HG03280 (cell line): Measurements from ENCODE around the gene SDE2.
"Not testable (repeated sequence)": the region's sequence is repeated elsewhere in the genome, so short reads cannot be mapped to it uniquely, and the experiment has no call there.

ENCODE experiments used
- ATAC-seq: cut with Tn5 transposase; IDR thresholded peaks from one replicate; pipeline ENCODE4 v1.9.1; 2021; ENCODE audit warnings: mild to moderate bottlenecking, moderate library complexity; ENCODE audit not compliant: unreplicated experiment

Gene SDE2

DNA sequence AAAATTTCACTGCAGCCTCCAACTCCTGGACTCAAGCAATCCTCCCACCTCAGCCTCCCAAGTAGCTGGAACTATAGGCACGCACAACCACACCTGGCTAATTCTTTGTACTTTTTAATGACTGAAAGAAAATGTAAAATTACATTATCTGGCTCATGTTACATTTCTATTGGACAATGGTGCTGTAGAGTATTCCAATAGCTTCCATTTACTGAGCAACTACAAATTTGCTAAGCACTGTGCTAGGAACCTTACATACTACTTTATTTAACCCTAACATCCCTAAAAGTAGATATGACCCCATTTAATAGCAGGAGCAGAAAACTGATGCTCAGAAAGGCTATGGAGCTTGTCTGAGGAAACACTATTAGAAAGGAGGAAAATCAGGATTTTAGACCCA is 19.7 kb downstream of the SDE2 start:
- ATAC-seq, result no peak

DNA sequence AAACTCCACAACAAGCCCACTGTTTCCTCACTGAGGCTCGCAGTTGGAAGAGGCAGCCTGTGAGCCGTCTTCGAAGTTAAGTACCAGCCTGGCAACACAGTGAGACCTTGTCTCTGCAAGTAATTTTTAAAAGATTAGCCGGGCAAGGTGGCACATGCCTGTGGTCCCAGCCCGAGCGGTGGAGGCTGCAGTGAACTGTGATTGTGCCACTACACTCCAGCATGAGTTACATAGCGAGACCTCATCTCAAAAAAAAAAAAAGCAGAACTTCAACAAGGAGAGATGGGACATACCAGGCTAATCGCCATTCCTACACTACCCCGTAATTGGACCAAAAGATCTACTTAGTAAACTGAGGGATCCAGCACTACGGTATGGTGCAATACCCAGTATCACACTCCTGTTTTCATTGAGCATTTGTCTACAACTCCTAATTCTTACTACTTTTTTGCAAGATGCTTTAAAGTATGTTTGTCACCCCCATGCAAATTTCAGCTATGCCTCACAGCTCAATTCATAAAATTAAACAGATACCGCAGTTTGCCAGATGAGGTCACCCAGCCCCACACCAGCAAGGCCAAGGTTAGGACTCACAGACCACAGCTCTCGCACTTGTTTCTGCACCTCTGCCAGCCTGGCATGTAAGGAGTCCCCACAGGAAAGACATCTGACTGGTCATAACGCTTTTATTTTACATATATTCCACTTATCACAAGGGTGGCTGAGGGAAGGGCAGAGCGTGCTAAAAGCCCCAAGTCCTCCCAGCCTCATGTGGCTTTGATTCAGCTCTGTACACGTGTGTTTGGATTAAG is 21.0 kb downstream of the SDE2 start:
- peak; percentile 46 for ATAC-seq

DNA sequence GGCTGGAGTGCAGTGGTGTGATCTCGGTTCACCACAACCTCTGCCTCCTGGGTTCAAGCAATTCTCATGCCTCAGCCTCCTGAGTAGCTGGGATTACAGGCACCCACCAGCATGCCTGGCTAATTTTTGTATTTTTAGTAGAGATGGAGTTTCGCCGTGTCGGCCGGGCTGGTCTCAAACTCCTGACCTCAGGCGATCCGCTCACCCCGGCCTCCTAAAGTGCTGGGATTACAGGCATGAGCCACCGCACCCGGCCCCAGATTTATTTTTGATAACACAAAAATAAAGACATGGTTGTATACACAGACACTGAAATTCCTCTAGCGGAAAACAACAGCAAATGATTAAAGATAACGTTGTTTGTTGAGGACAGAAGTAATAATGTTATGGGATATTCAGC is 24.0 kb downstream of the SDE2 start:
- ATAC-seq, result not testable (repeated sequence)

DNA sequence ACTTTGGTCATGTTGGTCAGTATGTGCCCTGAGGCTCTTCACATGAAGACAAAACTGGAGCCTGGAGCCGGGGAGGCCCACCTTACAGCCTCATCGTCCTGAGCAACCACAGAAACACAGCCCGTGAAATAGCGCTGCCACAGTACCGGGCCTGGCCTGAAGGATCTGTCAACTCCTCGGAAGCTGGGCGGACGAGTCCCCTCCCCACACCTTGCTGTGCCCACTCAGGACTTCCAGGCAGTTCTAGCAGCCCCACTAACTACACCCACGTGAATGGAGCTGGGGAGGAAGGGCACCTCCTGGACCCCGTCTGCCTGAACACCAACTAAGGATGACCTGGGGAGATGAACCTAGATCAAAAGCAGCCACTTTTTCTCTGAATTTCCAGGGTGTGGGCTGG is 24.7 kb downstream of the SDE2 start:
- ATAC-seq, result no peak

DNA sequence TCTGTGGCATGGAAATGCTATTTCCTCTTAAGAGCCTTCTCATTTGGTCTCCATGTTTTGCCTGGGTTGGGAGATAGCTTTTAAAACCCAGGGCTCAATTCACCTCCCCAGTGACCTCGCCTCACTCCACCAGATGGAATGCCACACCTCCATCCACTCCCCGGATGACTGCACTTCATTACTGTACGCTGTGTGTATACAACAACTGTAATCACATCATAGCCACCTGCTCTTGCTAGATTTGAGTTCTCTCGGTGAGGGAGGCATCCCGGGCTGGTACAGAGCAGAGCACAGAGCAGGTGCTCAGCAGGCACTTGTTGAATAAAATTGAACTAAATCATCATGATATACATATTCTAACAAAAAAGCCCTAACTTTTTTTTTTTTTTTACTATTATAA is 26.0 kb downstream of the SDE2 start:
- no peak for ATAC-seq

DNA sequence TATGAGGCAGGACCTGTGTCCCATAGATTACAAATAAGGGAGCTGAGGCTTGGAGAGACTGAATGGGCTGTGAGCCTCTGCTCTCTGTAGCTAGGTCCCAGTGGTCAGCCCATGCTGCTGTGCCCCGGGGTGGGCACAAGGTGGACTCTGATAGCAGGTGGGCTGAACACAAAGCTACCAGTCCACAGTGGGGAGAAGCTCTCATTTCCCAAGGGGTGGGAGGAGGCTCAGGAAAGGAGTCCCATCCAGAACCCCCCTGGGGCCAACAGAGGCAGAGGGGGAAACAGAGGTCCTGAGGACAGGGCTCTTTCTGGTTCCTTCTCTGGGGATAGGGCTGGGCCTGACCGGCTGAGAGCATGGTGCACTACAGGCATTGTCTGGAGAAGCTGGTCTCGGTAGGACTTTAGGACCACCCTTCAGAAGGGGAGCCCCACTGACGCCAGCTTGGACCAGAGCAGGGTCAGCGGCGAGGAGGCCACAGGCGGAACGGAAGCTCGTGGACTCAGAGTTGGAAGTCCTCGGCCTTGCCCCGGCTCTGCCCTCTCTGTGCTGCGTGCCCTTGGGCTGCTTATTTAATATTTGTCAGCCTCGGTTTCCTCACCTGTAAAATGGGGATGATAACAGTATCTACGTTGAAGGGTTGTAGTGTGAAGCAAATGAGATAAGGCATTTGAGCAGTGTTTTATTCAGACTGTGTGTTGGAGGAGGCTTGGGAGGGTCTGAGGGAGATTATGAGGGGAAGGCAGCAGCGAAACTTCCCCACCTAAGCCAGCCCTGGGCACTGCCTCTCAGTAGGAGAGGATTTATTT is 26.6 kb downstream of the SDE2 start:
- no peak for ATAC-seq

DNA sequence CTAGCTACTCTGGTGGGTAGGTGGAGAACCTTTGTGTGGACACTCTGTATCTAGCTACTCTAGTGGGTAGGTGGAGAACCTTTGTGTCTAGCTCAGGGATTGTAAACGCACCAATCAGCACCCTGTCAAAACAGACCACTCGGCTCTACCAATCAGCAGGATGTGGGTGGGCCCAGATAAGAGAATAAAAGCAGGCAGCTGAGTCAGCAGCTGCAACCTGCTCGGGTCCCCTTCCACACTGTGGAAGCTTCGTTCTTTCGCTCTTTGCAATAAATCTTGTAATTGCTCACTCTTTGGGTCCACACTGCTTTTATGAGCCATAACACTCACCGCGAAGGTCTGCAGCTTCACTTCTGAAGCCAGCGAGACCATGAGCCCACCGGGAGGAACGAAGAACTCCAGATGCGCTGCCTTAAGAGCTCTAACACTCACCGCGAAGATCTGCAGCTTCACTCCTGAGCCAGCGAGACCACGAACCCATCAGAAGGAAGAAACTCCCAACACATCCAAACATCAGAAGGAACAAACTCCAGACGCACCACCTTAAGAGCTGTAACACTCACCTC is 28.5 kb downstream of the SDE2 start:
- not testable (repeated sequence) for ATAC-seq

DNA sequence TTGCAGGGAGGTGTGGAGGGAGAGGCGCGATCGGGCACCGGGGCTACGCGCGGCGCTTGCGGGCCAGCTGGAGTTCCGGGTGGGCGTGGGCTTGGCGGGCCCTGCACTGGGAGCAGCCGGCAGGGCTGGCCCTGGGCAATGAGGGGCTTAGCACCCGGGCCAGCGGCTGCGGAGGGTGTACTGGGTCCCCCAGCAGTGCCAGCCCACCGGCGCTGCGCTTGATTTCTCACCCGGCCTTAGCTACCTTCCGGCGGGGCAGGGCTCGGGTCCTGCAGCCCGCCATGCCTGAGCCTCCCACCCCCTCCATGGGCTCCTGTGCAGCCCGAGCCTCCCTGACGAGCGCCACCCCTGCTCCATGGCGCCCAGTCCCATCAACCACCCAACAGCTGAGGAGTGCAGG is 29.4 kb downstream of the SDE2 start:
- not testable (repeated sequence) for ATAC-seq

DNA sequence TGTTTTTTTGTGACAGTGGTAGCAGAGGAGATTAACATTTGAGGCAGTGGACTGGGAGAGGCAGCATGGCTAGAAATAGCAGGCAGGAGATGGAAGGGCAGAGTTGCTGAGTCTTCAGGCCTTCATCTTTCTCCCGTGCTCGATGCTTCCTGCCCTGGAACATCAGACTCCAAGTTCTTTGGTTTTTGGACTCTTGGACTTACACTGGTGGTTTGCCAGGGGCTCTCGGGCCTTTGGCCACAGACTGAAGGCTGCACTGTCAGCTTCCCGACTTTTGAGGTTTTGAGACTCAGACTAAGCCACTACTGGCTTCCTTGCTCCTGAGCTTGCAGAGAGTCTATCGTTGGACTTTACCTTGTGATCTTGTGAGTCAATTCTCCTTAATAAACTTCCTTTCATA is 33.9 kb downstream of the SDE2 start:
- ATAC-seq, result no peak

DNA sequence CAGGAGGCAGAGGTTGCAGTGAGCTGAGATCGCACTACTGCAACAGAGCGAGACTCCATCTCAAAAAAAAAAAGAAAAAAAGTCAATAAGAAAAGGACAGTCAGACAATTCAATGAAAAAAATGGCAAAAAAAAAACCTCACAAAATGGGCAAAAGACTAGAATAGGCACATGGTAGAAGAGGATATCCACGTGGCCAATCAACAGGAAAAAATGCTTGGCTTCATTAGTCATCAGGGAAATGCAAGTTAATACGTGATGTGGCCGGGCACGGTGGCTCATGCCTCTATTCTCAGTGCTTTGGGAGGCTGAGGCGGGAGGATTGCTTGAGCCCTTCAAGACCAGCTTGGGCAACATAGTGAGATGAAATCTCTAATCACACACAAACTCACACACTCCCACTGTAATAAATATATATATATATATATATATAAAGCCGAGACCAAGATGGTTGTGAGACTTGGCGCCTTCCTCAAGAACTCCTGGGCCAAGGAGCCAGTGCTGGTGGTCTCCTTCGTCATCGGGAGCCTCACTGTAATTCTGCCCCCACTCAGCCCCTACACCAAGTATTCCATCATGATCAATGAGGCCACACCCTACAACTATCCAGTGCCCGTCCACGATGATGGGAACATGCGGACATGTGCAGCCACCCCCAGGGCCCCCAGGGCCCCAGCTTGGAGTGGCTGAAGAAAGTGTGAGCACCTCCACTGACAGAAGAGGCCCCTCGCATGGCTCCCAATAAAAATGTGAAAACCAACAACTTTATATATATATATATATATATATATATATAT is 35.2 kb downstream of the SDE2 start:
- no peak for ATAC-seq

DNA sequence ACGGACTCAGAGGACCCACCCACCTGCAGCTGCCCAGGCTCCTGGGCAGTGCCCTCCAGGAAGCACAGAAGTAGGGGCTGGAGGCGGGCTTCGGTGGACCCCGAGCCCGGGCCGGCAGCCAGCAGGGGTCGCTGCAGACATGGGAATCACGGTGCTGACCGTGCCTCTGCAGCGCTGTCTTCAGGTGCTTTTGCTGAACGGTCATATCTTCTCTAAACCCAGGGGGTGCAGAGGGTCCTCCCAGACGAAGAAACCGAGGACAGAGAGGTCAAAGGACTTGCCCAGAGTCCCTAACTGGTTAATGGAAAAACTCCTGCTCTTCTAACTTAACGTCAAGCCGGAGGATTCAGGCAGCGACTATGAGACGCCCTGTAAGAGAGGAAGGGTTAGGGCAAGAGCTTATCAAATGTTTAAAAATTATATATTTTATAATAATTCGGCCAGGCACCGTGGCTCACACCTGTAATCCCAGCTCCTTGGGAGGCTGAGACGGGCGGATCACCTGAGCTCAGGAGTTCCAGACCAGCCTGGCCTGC is 36.6 kb downstream of the SDE2 start:
- ATAC-seq, result peak; percentile 82

DNA sequence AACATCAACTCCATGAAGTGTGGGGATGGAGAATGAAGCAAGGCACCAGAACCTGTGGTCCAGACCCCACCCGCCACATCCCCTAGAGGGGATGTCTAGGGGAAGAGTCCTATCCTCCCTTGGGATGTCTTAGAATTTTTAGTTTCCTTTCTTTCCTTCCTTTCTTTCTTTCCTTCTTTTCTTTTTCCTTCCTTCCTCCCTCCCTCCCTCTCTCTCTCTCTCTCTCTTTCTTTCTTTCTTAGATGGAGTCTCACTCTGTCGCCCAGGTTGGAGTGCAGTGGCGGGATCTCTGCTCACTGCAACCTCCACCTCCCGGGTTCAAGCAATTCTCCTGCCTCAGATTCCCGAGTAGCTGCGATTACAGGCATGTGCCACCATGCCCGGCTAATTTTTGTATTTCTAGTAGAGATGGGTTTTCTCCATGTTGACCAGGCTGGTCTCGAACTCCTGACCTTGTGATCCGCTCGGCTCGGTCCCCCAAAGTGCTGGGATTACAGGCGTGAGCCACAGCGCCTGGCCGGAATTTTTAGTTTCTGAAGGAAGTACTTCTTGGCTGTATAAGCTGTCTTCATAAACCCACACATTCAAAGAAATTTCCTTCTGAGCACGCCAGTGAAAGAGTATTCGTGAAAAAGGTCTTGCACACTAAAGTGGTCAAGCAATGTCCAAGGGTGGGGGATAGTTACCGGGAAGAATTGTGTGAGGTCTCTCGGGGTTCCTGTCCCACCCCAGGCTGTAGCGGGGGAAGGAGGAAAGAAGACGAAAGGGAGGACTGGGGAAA is 37.3 kb downstream of the SDE2 start:
- ATAC-seq, result no peak

DNA sequence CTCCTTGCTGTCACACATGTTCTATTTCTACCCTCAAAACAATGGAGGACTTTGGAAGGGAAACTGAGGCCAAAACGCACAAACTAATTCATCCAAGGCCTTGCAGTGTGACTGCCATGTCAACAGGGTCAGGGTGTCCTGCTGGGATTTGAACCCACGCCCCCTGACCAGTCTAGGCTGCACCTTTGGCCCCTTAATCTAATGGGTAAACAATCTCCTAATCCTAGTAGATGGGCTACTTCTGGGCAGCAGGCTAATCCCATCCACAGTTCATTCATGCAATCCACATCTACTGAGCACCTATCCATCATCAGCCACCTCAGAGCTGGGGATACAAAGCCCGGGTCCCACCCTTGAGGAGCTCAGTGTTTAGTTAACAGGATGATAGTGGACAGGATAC is 41.1 kb downstream of the SDE2 start:
- ATAC-seq, result no peak

DNA sequence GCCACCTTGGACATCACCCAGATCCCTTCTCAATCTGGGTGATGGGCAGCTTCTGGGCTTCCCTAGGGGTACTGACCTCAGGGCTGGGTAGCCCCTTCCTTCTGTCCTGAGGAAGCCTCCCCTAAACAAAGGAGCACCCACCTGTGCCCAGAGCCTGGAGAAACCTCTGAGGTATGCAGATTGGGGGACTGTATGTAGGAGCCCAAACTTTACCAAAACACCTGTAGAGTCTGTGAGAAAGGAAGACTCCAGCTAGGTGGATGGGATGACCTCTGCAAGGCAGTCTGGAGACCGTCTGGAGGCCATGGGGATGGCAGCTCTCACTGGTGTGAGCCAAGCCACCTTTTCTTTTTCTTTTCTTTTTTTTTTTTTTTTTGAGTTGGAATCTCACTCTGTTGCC is 44.4 kb downstream of the SDE2 start:
- no peak for ATAC-seq

DNA sequence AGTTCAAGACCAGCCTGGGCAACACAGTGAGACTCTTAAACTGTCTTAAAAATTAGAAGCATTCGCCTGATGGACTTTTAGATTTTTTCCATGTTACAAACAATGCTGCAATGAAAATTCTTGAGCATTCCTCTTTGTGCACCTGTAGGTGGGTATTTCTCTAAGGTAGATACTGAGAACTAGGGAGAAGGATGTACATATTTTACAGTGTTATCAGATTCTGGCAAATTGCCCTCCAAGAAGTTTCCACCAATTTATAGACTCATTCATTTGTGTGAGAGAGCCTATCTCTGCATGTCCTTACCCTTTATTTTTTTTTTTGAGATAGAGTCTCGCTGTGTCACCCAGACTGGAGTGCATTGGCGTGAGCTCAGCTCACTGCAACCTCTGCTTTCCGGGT is 45.8 kb downstream of the SDE2 start:
- no peak for ATAC-seq

DNA sequence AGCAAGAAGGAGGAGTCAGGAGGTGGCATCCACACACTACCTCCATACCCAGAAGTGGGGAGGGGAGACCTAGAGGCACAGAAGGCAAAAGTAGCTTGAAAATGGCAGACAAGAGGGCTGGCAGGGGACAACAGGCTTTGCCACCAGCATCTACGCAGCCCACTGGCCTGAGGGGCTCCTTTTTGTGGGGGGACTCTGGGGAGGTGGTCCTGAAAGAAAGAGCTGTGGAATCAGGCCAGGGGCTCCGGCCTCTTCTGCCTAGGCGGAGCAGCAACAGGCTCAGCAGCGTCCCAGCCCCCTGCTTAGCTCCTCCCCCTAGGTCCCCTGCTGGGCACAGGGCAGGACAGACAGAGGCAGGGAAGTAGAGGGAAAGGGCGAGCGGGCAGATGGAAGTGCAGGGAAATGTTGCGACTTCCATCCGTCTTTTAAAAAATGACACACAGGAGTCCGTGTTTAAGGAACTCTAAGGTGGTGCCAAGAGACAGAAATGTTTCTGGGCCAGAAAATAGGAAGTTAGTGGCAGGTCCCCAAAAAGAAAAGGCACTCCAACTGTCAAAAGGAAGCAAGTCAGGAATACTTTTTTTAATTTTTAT is 48.1 kb downstream of the SDE2 start:
- no peak for ATAC-seq

DNA sequence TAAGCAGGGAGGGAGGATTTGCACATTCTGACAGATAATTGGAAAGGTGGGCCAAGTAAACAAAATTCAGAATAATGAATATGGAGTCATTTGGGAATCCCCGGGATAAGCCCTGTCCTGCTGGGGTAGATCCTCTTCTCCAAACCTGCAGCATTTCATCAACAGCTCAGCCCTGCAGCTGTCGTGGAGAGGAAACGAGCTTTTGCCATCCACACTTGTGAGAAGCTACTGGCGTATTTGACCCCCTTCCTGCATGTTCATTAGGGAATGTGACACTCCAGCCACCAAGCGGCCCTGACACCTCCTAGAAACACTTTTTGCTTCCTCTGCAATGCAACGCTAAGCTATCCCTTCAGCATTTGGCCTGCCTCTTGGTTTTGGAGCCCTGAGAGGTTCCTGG is 50.1 kb downstream of the SDE2 start:
- no peak for ATAC-seq

DNA sequence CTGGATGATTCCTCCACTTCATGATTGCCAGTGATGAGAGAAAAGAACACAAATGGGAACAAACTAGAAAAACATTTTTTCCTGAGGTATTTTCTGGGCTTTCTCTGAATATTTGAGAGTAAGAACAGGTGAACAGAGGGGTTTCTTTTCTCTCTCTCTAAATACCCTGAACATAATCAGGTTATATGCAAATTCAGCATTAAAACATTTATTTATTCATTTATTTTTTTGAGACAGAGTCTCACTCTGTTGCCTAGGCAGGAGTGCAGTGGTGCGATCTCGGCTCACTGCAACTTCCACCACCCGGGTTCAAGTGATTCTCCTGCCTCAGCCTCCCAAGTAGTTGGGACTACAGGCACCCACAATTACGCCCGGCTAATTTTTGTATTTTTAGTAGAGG is 52.3 kb downstream of the SDE2 start:
- no peak for ATAC-seq

DNA sequence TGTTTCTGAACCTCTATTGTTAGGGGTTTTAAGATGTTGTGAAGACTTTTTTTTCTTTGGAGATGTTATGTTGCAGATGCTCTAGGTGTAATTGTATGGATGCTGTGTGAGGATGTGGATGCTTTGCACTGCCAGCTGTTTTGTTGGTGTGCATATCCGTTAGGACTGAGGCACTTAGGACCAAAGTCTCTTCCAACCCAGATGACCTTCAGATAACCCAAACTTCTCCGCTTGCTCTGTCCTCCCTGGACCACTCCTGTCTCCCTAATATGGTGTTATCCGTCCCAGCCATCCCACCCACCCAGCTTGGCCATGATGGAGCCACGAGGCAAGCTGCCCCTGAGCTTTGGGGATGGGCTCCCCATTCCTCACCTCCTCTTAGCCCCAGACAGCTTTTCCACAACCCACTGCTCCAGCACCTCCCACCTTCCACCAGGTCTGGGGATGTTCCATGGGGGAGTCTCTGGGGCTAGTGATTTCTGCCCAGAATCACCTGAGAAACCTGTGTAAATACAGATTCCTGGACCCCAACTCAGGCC is 53.0 kb downstream of the SDE2 start:
- no peak for ATAC-seq
